Activated CD4-positive, CD25-positive, alpha-beta regulatory T cell treated with anti-CD3 and anti-CD28 coated beads, Interleukin-2, amount 50 U/mL, for 16 hours (primary cell): ENCODE results near the gene NPPA.
"Not testable (repeated sequence)": the region's sequence is repeated elsewhere in the genome, so short reads cannot be mapped to it uniquely, and the experiment has no call there.

Experiments
- DNase-seq: peaks from one replicate; pipeline ENCODE4 v3.0.0-alpha.2; 2020; ENCODE audit warnings: low read depth, low spot score

Gene NPPA

GRCh38 chr1:11847667-11848372 lies at the start of gene NPPA:
Gene NPPA (minus strand): TSS chr1:11847783. CDS start chr1:11847684, 99 bp downstream.
- DNase-seq = no peak

GRCh38 chr1:11894501-11894900 lies 46.9 kb upstream of the NPPA start:
- DNase-seq = not testable (repeated sequence)

DNA sequence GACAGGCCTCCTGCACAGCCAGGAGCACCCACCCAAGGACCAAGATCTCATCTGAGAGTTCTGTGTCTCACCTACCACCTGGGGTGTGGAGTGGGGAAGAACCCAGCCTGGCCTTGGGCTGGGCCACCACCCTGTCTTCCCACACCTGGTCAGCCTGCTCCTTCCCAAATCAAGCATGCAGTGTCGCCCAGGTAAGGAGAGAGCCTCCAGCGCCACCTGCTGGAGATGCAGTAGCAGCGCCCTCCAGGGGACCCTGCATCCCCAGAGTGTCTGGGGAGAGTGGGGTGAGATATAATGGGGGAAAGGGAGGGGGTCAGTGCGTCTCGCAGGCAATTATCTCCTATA lies 46.3 kb upstream of the NPPA start:
- DNase-seq = peak; percentile 44

- DNase-seq = no peak
Measured at GRCh38 chr1:11891433-11892186, 44.0 kb upstream of the NPPA start.

DNA sequence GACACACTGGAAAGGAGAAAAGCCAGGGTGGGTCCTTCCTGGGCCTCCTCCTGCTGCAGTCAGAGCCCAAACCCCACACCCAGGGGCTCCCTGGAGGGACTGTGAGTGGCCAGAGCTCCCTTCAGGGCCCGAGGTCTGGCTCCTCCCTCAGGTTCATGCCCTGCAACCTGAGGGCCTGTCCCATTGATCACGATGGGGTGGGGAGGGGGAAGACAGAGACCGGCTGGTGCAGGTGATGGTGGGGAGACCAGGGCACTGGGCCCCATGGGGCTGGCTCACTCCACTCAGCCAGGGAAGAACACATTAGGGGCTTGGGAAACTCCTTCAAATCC lies 41.3 kb upstream of the NPPA start:
- DNase-seq = no peak

- no peak for DNase-seq
Measured at GRCh38 chr1:11888206-11888876, 40.8 kb upstream of the NPPA start.

DNA sequence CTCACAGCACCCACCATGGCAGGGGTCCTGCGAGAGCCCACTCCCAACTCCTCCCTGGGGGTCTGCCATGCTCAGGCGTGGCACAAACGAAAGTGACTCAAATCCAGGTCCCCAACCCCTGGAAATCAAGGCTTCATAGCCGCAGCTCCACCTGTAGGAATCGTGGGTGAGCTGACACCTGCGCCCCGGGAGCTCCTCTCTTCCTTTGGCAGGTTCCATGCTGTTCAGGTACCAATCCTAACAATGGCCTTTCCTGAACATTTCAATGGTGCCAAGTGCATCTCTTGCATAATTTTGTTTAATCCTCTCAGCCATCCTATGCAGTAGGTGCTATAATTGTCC lies 40.1 kb upstream of the NPPA start:
- no peak for DNase-seq

- DNase-seq = no peak
Measured at GRCh38 chr1:11886986-11887665, 39.5 kb upstream of the NPPA start.

DNA sequence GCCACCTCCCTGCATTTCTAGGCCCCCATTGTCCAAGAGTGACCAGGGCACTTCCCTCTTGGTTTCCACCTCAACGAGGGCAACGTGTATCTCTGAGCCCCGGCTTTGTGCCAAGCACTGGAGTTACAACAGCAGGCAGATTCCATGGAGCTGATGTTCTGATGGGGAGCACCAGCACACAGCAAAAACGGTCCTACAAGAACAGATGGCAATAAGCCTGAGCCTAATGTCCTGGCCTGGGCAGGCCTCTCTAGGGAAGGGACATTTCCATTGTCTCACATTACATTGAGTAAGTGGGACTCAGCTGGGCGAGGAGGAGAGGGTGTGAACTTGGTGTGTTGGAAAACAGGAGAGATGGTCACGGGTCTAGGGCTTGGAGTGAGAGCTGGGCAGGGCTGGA lies 38.3 kb upstream of the NPPA start:
- no peak for DNase-seq

GRCh38 chr1:11882814-11883538 lies 35.4 kb upstream of the NPPA start:
- DNase-seq = no peak

GRCh38 chr1:11881749-11882441 lies 34.3 kb upstream of the NPPA start:
- DNase-seq = no peak

GRCh38 chr1:11880911-11881748 lies 33.5 kb upstream of the NPPA start:
- no peak for DNase-seq

DNA sequence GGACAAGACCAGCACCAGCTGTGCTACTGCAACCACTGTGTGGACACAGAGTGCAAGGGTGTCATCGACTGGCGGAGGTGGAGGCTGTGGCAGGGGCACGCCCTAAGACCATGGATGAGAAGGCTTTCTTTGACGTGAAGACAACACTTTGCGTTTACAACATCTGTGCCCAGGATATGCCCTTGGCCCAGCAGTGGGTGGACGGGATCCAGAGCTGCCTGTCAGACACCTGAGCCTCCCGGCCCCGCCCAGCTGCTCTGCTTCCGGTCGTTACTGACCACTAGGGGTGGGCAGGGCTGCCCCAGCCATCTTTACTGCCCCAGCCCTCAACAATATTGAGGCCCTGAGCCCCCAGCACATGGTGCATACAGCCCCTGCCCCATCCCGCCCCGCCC lies 32.6 kb upstream of the NPPA start:
- DNase-seq = no peak

DNA sequence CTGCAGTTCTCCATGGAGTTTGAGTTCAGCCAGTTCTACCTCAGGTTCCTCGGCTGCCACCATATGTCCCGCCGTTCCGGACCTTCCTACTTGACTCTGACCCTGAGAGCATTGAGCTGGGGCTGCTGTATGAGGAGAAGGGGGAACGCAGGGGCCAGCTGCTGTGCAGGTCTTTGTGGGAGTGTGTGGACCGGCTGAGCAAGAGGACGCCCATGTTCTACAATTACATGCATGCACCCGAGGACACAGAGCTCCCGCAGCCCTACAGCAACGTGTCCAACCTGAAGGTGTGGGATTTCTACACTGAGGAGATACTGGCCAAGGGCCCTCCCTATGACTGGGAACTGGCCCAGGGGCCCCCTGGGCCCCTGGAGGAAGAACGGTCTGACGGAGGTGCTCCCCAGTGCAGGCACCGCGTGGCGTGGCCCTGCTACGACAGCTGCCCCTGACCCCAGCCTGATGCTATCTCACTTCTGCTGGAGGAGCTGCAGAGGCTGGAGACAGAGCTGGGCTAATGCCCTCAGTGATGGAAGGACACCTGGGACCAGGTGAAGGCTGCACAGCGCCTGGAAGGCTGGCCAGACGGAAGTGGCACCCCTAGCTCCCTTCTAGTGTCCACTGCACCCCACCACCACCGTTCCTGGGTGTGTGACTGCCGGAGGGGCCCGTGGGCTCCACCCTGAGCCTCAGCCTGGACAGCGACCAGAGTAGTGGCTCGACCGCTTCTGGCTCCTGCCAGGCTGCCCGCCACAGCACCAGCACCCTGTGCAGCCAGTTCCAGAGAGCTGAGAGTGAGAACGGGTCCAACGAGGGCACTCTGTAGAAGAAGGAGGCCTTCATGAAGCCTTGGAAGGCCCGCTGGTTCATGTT lies 32.0 kb upstream of the NPPA start:
- no peak for DNase-seq

DNA sequence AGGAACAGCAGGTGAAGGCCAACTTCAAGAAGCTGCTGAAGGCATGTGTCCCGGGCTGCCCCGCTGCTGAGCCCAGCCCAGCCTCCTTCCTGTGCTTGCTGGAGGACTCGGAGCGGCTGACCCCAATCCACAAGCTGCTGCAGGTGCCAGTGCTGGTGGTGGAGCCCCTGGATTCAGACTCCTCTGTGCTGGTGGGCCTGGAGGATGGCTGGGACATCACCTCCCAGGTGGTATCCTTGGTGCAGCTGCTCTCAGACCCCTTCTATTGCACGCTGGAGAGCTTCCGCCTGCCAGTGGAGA lies 31.3 kb upstream of the NPPA start:
- no peak for DNase-seq

DNA sequence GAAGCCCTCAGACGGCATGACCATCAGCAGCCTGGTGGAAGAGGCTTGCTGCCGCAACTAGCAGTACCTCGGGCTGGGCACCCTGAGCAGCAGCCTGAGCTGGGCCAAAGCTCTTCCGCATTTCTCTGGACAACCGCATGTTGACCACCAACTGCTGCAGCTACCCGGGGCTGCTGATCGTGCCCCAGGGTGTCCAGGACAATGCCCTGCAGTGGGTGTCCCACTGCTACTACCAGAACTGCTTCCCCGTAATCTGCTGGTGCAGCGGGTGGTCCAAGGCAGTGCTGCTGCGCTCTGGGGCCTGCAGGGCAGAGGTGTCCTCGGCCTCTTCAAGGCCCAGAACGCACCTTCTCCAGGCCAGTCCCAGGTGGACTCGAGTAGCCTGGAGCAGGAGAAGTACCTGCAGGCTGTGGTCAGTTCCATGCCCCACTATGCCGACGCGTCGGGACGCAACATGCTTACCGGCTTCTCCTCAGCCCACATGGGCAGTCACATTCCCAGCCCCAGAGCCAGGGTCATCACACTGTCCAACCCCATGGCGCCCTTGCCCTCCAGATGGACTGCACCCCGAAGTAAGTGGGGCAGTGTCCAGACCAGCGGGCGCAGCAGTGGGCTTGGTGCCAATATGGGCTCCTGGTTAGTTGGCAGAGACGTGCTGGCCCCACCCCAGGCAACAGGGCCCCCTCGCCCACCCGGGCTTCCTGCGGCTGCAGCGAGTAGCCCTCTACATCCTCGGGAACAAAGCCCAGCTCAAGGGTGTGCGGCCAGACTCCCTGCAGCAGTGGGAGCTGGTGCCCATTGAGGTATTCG lies 30.7 kb upstream of the NPPA start:
- DNase-seq = no peak

DNA sequence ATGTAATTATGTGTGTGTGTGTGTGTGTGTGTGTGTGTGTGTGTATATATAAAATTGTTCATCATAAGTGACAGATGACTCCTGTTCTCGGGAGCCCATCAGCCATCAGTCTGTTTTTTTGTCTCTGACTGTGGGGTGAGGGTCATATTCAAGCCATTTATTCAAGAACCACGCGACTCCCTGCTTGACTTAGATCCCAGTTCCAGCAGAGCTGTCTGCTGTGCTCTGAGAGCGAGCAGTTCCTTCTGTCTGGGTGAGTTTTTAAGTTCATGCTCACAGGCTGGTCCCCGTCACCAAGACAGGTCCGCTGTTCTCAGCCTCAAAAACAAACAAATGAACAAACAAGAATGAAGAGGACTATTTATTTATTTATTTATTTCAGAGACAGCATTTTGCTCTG lies 29.5 kb upstream of the NPPA start:
- DNase-seq = no peak

GRCh38 chr1:11875094-11875493 lies 27.5 kb upstream of the NPPA start:
- DNase-seq = no peak

DNA sequence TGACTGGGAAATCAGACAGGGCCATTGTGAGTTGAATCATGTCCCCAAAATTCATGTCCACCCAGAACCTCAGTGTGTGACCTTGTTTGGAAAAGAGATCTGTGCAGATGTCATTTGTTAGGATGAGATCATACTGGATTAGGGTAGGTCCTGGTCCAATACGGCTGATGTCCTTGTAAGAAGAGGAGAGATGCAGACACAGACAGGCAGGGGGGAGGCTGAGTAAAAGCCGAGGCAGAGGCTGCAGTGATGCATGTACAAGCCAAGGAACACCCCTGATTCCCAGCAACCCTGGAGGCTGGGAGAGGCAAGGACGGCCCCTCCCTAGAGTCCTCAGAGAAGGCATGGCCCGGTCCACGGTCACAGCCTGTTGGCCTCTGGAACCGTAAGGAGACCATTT lies 27.0 kb upstream of the NPPA start:
- no peak for DNase-seq
